SK-N-DZ (cell line): ENCODE results near the gene SLC22A12.
A peak's percentile ranks its signal among the peaks of the same experiment; 100 is the strongest.

Experiments used
- DNase-seq: peaks from one replicate; pipeline ENCODE4 v3.0.0-alpha.2; 2015; ENCODE audit warnings: low spot score

SLC22A12 gene

GRCh38 chr11:64624883-64625481, 34.0 kb downstream of the SLC22A12 start:
- no peak for DNase-seq

- no peak for DNase-seq
Observed at GRCh38 chr11:64626637-64627036, 35.6 kb downstream of the SLC22A12 start.

- no peak for DNase-seq
Observed at GRCh38 chr11:64627371-64627770, 36.4 kb downstream of the SLC22A12 start.

GRCh38 chr11:64628596-64628995, 37.6 kb downstream of the SLC22A12 start:
- no peak for DNase-seq

- no peak for DNase-seq
Observed at GRCh38 chr11:64629103-64629502, 38.1 kb downstream of the SLC22A12 start.

GRCh38 chr11:64629796-64630562, 39.0 kb downstream of the SLC22A12 start:
- DNase-seq, result no peak

- DNase-seq, result no peak
Observed at GRCh38 chr11:64631675-64632074, 40.7 kb downstream of the SLC22A12 start.

- DNase-seq, result no peak
Observed at GRCh38 chr11:64632237-64632636, 41.2 kb downstream of the SLC22A12 start.

- no peak for DNase-seq
Observed at GRCh38 chr11:64632654-64633053, 41.6 kb downstream of the SLC22A12 start.

- no peak for DNase-seq
Observed at GRCh38 chr11:64633555-64634159, 42.6 kb downstream of the SLC22A12 start.

GRCh38 chr11:64637334-64638017, 46.5 kb downstream of the SLC22A12 start:
- peak; percentile 52 for DNase-seq

GRCh38 chr11:64638018-64638665, 47.1 kb downstream of the SLC22A12 start:
- DNase-seq, result peak; percentile 86

- DNase-seq, result no peak
Observed at GRCh38 chr11:64638829-64639228, 47.8 kb downstream of the SLC22A12 start.

- no peak for DNase-seq
Observed at GRCh38 chr11:64639885-64640284, 48.9 kb downstream of the SLC22A12 start.

- no peak for DNase-seq
Observed at GRCh38 chr11:64641596-64642417, 50.8 kb downstream of the SLC22A12 start.

GRCh38 chr11:64642418-64642735, 51.4 kb downstream of the SLC22A12 start:
- no peak for DNase-seq

- DNase-seq, result no peak
Observed at GRCh38 chr11:64642871-64643255, 51.8 kb downstream of the SLC22A12 start.

- peak; percentile 64 for DNase-seq
Observed at GRCh38 chr11:64643256-64643881, 52.3 kb downstream of the SLC22A12 start.

GRCh38 chr11:64643920-64644646, 53.1 kb downstream of the SLC22A12 start:
- no peak for DNase-seq
